Gastrocnemius medialis (tissue), 4 donors: ENCODE results near the gene CNP.

ENCODE experiments used
- POLR2A ChIP-seq, 2 donors: fragments of 450-650 bp; IDR thresholded peaks; one replicate each; pipeline ENCODE4 v1.6.1; 2017; ENCODE audit warnings: antibody characterized with exemption in 2 of 2, mild to moderate bottlenecking in 2 of 2, moderate library complexity in 2 of 2
- TF ChIP-seq, protein P1 (sequence below), 5 experiments: fragments of 450-650 bp in 3 of 5; fragments of 200-600 bp in 2 of 5; sonication (generic) in 2 of 5; IDR thresholded peaks in 4 of 5; conservative IDR thresholded peaks in 1 of 5; 1 replicate in 4 of 5; 2 replicates in 1 of 5; pipeline ENCODE4 v1.5.1; 2016 to 2019; ENCODE audit warnings: antibody characterized with exemption in 5 of 5, mild to moderate bottlenecking in 3 of 5, moderate library complexity in 3 of 5

DNA sequence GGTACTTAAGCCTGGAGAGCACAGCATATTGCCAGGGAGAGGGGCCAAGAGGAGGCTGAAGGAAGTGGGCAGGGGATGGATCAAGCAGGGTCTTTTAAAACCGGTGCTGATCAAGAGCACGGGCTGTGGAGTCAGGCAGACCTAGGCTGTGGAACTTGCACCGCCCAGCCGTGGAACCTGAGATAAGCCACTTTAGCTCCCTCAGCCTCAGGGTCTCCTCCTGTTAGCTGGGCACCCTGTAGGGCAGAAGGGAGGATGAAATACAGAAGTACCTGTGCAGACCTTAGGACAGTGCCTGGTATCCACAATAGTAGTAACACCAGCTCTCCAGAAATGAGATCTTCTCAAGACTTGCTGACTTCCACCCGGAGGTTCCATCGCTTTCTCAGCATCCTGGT lies 26.9 kb upstream of the CNP start:
- TF ChIP-seq, protein P1, sequence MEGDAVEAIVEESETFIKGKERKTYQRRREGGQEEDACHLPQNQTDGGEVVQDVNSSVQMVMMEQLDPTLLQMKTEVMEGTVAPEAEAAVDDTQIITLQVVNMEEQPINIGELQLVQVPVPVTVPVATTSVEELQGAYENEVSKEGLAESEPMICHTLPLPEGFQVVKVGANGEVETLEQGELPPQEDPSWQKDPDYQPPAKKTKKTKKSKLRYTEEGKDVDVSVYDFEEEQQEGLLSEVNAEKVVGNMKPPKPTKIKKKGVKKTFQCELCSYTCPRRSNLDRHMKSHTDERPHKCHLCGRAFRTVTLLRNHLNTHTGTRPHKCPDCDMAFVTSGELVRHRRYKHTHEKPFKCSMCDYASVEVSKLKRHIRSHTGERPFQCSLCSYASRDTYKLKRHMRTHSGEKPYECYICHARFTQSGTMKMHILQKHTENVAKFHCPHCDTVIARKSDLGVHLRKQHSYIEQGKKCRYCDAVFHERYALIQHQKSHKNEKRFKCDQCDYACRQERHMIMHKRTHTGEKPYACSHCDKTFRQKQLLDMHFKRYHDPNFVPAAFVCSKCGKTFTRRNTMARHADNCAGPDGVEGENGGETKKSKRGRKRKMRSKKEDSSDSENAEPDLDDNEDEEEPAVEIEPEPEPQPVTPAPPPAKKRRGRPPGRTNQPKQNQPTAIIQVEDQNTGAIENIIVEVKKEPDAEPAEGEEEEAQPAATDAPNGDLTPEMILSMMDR (IDR thresholded peaks at IDR 0.05 in 4 of 5, conservative IDR thresholded peaks at IDR 0.05 in 1 of 5), result no peak
- no peak for TF ChIP-seq POLR2A (IDR thresholded peaks at IDR 0.05)
